Measurements from ENCODE around the gene DNAJA3.

DNAJA3 gene

GRCh38 chr16:4454623-4455022 lies 29.0 kb downstream of the DNAJA3 start:
- no peaks in the 10 kb centered on the region for H3K4me1 ChIP-seq
- no peaks in the 10 kb centered on the region for H3K36me3 ChIP-seq (ENCODE audit: control insufficient read depth, insufficient read depth, low read length)
- H3K9me3 ChIP-seq (ENCODE audit: control insufficient read depth, low read length) = no peaks in the 10 kb centered on the region
- H2AFZ ChIP-seq = no peak overlapping the region
- no peaks in the 10 kb centered on the region for H3K27me3 ChIP-seq (ENCODE audit: control insufficient read depth, insufficient read depth, low read length)
- no peak overlapping the region for H3K27ac ChIP-seq
- peaks cover 2% of the 10 kb centered on the region for H3K79me2 ChIP-seq
- no peak for TF ChIP-seq CTCF (IDR thresholded peaks at IDR 0.05)
- no peak overlapping the region for H3K4me2 ChIP-seq (ENCODE audit: low read length)
- H3K9ac ChIP-seq = no peak overlapping the region
- H3K4me3 ChIP-seq (ENCODE audit: low read depth, low read length) = no peak overlapping the region

- H3K4me2 ChIP-seq (ENCODE audit: low read length) = no peak overlapping the region
- H3K27me3 ChIP-seq (ENCODE audit: control insufficient read depth, insufficient read depth, low read length) = no peaks in the 10 kb centered on the region
- H3K79me2 ChIP-seq = peaks cover 2% of the 10 kb centered on the region
- no peak for TF ChIP-seq CTCF (IDR thresholded peaks at IDR 0.05)
- no peaks in the 10 kb centered on the region for H3K9me3 ChIP-seq (ENCODE audit: control insufficient read depth, low read length)
- no peak overlapping the region for H3K27ac ChIP-seq
- H3K4me1 ChIP-seq = no peaks in the 10 kb centered on the region
- H3K9ac ChIP-seq = no peak overlapping the region
- H3K36me3 ChIP-seq (ENCODE audit: control insufficient read depth, insufficient read depth, low read length) = no peaks in the 10 kb centered on the region
- H3K4me3 ChIP-seq (ENCODE audit: low read depth, low read length) = no peak overlapping the region
- no peak overlapping the region for H2AFZ ChIP-seq
Measured at GRCh38 chr16:4455081-4455480, 29.4 kb downstream of the DNAJA3 start.

GRCh38 chr16:4455951-4456350 lies 30.3 kb downstream of the DNAJA3 start:
- Histone ChIP-seq H3K9me3 (ENCODE audit: control insufficient read depth, low read length) (no peaks in the 10 kb centered on the region), H3K79me2 (peaks cover 2% of the 10 kb centered on the region), H3K27ac (no peak overlapping the region), H3K4me2 (ENCODE audit: low read length) (no peak overlapping the region), H3K4me1 (no peaks in the 10 kb centered on the region), H3K9ac (no peak overlapping the region), H3K27me3 (ENCODE audit: control insufficient read depth, insufficient read depth, low read length) (no peaks in the 10 kb centered on the region), H3K36me3 (ENCODE audit: control insufficient read depth, insufficient read depth, low read length) (no peaks in the 10 kb centered on the region), H2AFZ (no peak overlapping the region), H3K4me3 (ENCODE audit: low read depth, low read length) (no peak overlapping the region)
- TF ChIP-seq CTCF (IDR thresholded peaks at IDR 0.05) = no peak

GRCh38 chr16:4460936-4461249 lies 35.2 kb downstream of the DNAJA3 start:
- TF ChIP-seq CTCF (IDR thresholded peaks at IDR 0.05) = no peak
- Histone ChIP-seq H3K36me3 (ENCODE audit: control insufficient read depth, insufficient read depth, low read length) (no peaks in the 10 kb centered on the region), H3K9ac (no peak overlapping the region), H3K27ac (no peak overlapping the region), H3K4me2 (ENCODE audit: low read length) (no peak overlapping the region), H3K27me3 (ENCODE audit: control insufficient read depth, insufficient read depth, low read length) (no peaks in the 10 kb centered on the region), H3K9me3 (ENCODE audit: control insufficient read depth, low read length) (no peaks in the 10 kb centered on the region), H3K79me2 (no peaks in the 10 kb centered on the region), H2AFZ (no peak overlapping the region), H3K4me1 (no peaks in the 10 kb centered on the region), H3K4me3 (ENCODE audit: low read depth, low read length) (no peak overlapping the region)

GRCh38 chr16:4461250-4462085 lies 35.8 kb downstream of the DNAJA3 start:
- Histone ChIP-seq H3K36me3 (ENCODE audit: control insufficient read depth, insufficient read depth, low read length) (no peaks in the 10 kb centered on the region), H3K4me2 (ENCODE audit: low read length) (no peak overlapping the region), H3K4me3 (ENCODE audit: low read depth, low read length) (no peak overlapping the region), H2AFZ (no peak overlapping the region), H3K9me3 (ENCODE audit: control insufficient read depth, low read length) (no peaks in the 10 kb centered on the region), H3K79me2 (no peaks in the 10 kb centered on the region), H3K27ac (no peak overlapping the region), H3K27me3 (ENCODE audit: control insufficient read depth, insufficient read depth, low read length) (no peaks in the 10 kb centered on the region), H3K9ac (no peak overlapping the region), H3K4me1 (no peaks in the 10 kb centered on the region)
- TF ChIP-seq CTCF (IDR thresholded peaks at IDR 0.05) = no peak
